Caki2 (cell line): ENCODE results near the gene FLRT1. TPM values are rescaled to one million over a fixed set of nuclear protein-coding genes. Genes with fewer than 3 reads are reported as not detected.

Experiments
- DNase-seq: peaks from one replicate; pipeline ENCODE4 v3.0.0-alpha.2; 2015; ENCODE audit warnings: low read depth
- in situ Hi-C: cut with HindIII; loops from 2 replicates; pipeline ENCODE4 v1.10.0; 2016; ENCODE audit warnings: low sequenced_read_pairs, low pct_unique_long_range_greater_than_20kb, mixed read lengths
- total RNA-seq: library from RNA; depleted of rRNA; stranded (reverse); fragments of >200 nt; shearing (Covaris generic); gene quantifications from 2 replicates; pipeline ENCODE4 v1.2.3, GENCODE V29; 2014; ENCODE audit warnings: low replicate concordance

Gene FLRT1
- total RNA-seq, 1 experiment from 2014 or later, result 0.37 TPM

GRCh38 chr11:64056213-64056785, 20.6 kb downstream of the FLRT1 start:
- in situ Hi-C loops, result no loop called here
- no peak for DNase-seq

GRCh38 chr11:64056861-64057260, 21.1 kb downstream of the FLRT1 start:
- DNase-seq, result no peak
- in situ Hi-C loops, result no loop called here

GRCh38 chr11:64057890-64058289, 22.2 kb downstream of the FLRT1 start:
- in situ Hi-C loops, result no loop called here
- no peak for DNase-seq

- no peak for DNase-seq
- in situ Hi-C loops, result no loop called here
These were observed 22.8 kb downstream of the FLRT1 start for GRCh38 chr11:64058494-64058893.

GRCh38 chr11:64059339-64060140, 23.8 kb downstream of the FLRT1 start:
- in situ Hi-C loops, result no loop called here
- DNase-seq, result no peak

GRCh38 chr11:64060263-64060860, 24.6 kb downstream of the FLRT1 start:
- no peak for DNase-seq
- in situ Hi-C loops, result no loop called here

GRCh38 chr11:64060861-64061444, 25.2 kb downstream of the FLRT1 start:
- in situ Hi-C loops, result no loop called here
- DNase-seq, result peak; percentile 19

GRCh38 chr11:64062185-64063039, 26.7 kb downstream of the FLRT1 start:
- DNase-seq, result no peak
- in situ Hi-C loops, result no loop called here

- in situ Hi-C loops, result no loop called here
- no peak for DNase-seq
These were observed 28.0 kb downstream of the FLRT1 start for GRCh38 chr11:64063777-64064176.

- no peak for DNase-seq
- in situ Hi-C loops, result no loop called here
These were observed 28.8 kb downstream of the FLRT1 start for GRCh38 chr11:64064374-64065140.

- in situ Hi-C loops, result no loop called here
- no peak for DNase-seq
These were observed 29.4 kb downstream of the FLRT1 start for GRCh38 chr11:64065141-64065465.

- in situ Hi-C loops, result no loop called here
- no peak for DNase-seq
These were observed 30.0 kb downstream of the FLRT1 start for GRCh38 chr11:64065712-64066111.

- in situ Hi-C loops, result no loop called here
- no peak for DNase-seq
These were observed 31.7 kb downstream of the FLRT1 start for GRCh38 chr11:64067230-64067993.

GRCh38 chr11:64068705-64069400, 33.1 kb downstream of the FLRT1 start:
- no peak for DNase-seq
- in situ Hi-C loops, result no loop called here

GRCh38 chr11:64069401-64070313, 33.9 kb downstream of the FLRT1 start:
- no peak for DNase-seq
- in situ Hi-C loops, result no loop called here

GRCh38 chr11:64070314-64070681, 34.6 kb downstream of the FLRT1 start:
- in situ Hi-C loops, result no loop called here
- no peak for DNase-seq
